ENCODE results near the gene ATP4B. TPM values are rescaled to one million over a fixed set of nuclear protein-coding genes. Genes with fewer than 3 reads are reported as not detected.

Gene ATP4B
- total RNA-seq, 1 experiment from 2014 or later: not detected

- H3K79me2 ChIP-seq (ENCODE audit: insufficient read depth, low read length): peaks cover 97% of the 10 kb centered on the region
- H3K27ac ChIP-seq (ENCODE audit: low read depth, low read length): no peak overlapping the region
- intact Hi-C loops (cut with micrococcal nuclease): no loop called here
- no peaks in the 10 kb centered on the region for H3K27me3 ChIP-seq (ENCODE audit: insufficient read depth, low read length)
- no peak overlapping the region for H3K9ac ChIP-seq (ENCODE audit: low read length)
- H3K4me1 ChIP-seq (ENCODE audit: control insufficient read depth in 1 of 2, insufficient read depth in 2 of 2, low read length in 2 of 2): no peaks in the 10 kb centered on the region
- no TSS peak for BruUV-seq (replicated peaks)
- H2AFZ ChIP-seq (ENCODE audit: low read depth, low read length, poor library complexity, severe bottlenecking): no peak overlapping the region
- no peaks in the 10 kb centered on the region for H3K9me2 ChIP-seq (ENCODE audit: insufficient read depth)
- ATAC-seq: no peak
- DNase-seq (ENCODE audit: low read depth, low spot score): no peak
- H3K4me2 ChIP-seq (ENCODE audit: low read length): no peak overlapping the region
- RAD21 ChIA-PET (ENCODE audit: low non-redundant PET in 1 of 2, low total read pairs in 2 of 2, uncharacterized antibody in 2 of 2, unreplicated experiment in 2 of 2): no interaction called here
- H3K4me3 ChIP-seq (replicated peaks in 1 of 2; ENCODE audit: low read depth in 1 of 2, low read length in 2 of 2): no peak overlapping the region
- no peaks in the 10 kb centered on the region for H3K9me3 ChIP-seq (ENCODE audit: control insufficient read depth in 1 of 2, insufficient read depth in 1 of 2, low read depth in 1 of 2, low read length in 2 of 2)
- TF ChIP-seq REST (IDR thresholded peaks at IDR 0.05; ENCODE audit: low read depth) (no peak), YY1 (IDR thresholded peaks at IDR 0.05; ENCODE audit: extremely low read depth, insufficient replicate concordance, low read depth, low read length) (no peak), POLR2AphosphoS5 (IDR thresholded peaks at IDR 0.05; ENCODE audit: low read depth, low read length) (no peak), FOSL1 (IDR thresholded peaks at IDR 0.05; ENCODE audit: low read depth) (no peak), CTCF (IDR thresholded peaks at IDR 0.05 in 2 of 3, conservative IDR thresholded peaks at IDR 0.05 in 1 of 3; ENCODE audit: borderline replicate concordance in 1 of 3, insufficient read depth in 1 of 3, low read depth in 2 of 3, low read length in 2 of 3) (no peak), CEBPB (IDR thresholded peaks at IDR 0.05; ENCODE audit: low read depth) (no peak), ATF3 (IDR thresholded peaks at IDR 0.05) (no peak), POLR2A (IDR thresholded peaks at IDR 0.05; ENCODE audit: borderline replicate concordance, extremely low read depth, insufficient read depth, insufficient read length) (no peak), ZNF274 (IDR thresholded peaks at IDR 0.05; ENCODE audit: low read depth, low read length) (no peak)
- H4K20me1 ChIP-seq (ENCODE audit: insufficient read depth): peaks cover 6% of the 10 kb centered on the region; the same call in 1 of the 2 replicates
- CTCF ChIA-PET: no interaction called here
- peaks cover 20 to 65% of the 10 kb centered on the region in 2 experiments for H3K36me3 ChIP-seq (ENCODE audit: control insufficient read depth in 1 of 2, insufficient read depth in 2 of 2, low read length in 2 of 2)
- POLR2A ChIA-PET: no interaction called here
Observed at GRCh38 chr13:113627136-113627535, 30.9 kb downstream of the ATP4B start.
